Measurements from ENCODE around the gene GTF2H1. TPM values are rescaled to one million over a fixed set of nuclear protein-coding genes. Genes with fewer than 3 reads are reported as not detected.

The GTF2H1 gene
- total and polyA plus RNA-seq, 11 donors, result 11.1 to 37.2 (median 25.4) TPM

DNA sequence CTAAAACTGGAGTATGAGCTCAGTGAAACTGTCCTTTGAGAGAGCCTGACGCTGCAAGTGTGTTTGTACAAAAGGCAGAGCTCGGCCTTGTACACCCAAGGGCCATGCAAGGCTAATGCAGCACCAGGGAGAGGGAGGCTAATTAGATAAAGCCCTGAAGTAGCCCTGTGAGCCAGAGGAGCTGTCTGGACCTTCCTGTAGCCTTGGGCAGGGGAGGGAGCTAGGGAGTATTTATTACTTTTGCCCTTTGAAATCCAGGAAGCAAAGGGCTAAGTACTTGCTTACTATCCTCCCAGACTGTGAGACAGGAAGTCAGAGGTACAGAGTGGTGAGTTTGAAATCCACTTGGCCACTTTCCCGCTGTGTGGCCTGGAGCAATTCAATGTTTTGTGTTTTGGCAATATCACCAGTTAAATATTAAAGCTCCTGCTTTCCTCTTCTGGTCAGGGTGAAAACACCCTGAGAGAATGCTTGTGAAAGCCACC is 61.8 kb downstream of the GTF2H1 start:
- H3K27ac ChIP-seq, result peak overlapping the region; percentile 90 to 100 (median 96)
- peak in 1 of 2 donors; percentile 9 for TF ChIP-seq POLR2A (IDR thresholded peaks at IDR 0.05)
- TF ChIP-seq CTCF (IDR thresholded peaks at IDR 0.05), result peak in 1 of 12 donors; percentile 17
- intact Hi-C loops (cut with DNase I), result loop anchor here in 2 of 10 donors (1.0 to 5.0 kb wide), 2 partner anchors 10 to 62 kb away; partner anchors contain the start of genes GTF2H1 (in 1 of the 2), HPS5 (in 1 of the 2) and LDHA (in 1 of the 2)
- WGBS, 4 donors, result 0 to 10% (median 3%) methylated on average over 3 of the region's 3 CpGs
- peak overlapping the region in 2 of 12 donors; percentile 6 to 32 for H3K4me3 ChIP-seq
- H3K27me3 ChIP-seq, result no peaks in the 10 kb centered on the region
- DNase-seq (peak in 4 of 5 donors; percentile 54 to 78 (median 68)), ATAC-seq (peak; percentile 83 to 87 (median 85))
- no peaks in the 10 kb centered on the region for H3K9me3 ChIP-seq
- H3K36me3 ChIP-seq, result no peaks in the 10 kb centered on the region
- H3K4me1 ChIP-seq, result peaks cover 0 to 32% (median 21%) of the 10 kb centered on the region in 12 donors

DNA sequence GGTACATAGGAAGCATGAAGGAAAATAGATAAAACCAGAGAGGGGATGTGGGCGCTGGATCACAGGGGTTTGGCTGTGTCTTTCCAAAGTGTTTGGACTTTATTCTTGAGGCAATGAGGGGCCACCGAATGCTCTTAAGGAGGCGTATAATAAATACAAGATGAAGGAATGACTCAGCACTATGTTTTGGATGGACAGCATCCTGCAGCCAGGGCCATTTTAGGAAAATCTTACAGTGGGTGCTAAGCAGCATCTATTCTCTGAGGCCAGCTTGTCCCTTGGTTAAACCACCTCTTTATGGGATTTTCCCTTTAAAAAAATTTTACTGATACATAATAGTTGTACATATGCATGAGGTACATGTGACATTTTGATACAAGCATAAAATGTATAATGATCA is 67.7 kb downstream of the GTF2H1 start:
- no peak overlapping the region for H3K27ac ChIP-seq
- no peak for ATAC-seq
- TF ChIP-seq CTCF (IDR thresholded peaks at IDR 0.05) (no peak), POLR2A (IDR thresholded peaks at IDR 0.05) (no peak)
- no peaks in the 10 kb centered on the region for H3K27me3 ChIP-seq
- DNase-seq, result no peak
- peaks cover 0 to 15% (median 6%) of the 10 kb centered on the region in 12 donors for H3K4me1 ChIP-seq
- no peaks in the 10 kb centered on the region for H3K36me3 ChIP-seq
- 86 to 97% (median 95%) methylated on average over 3 of the region's 3 CpGs for WGBS, 4 donors
- no peak overlapping the region for H3K4me3 ChIP-seq
- no peaks in the 10 kb centered on the region for H3K9me3 ChIP-seq
- intact Hi-C loops (cut with DNase I), result loop anchor here in 4 of 10 donors (10.0 kb wide), 2 partner anchors 65 to 135 kb away; partner anchors contain the start of genes TSG101 (in 3 of the 4), GTF2H1 (in 1 of the 4) and HPS5 (in 1 of the 4)

- Histone ChIP-seq H3K4me1 (peaks cover 2 to 27% (median 12%) of the 10 kb centered on the region in 12 donors), H3K27me3 (no peaks in the 10 kb centered on the region), H3K4me3 (no peak overlapping the region), H3K27ac (peak overlapping the region in 1 of 12 donors; percentile 99), H3K9me3 (no peaks in the 10 kb centered on the region), H3K36me3 (peaks cover 0 to 14% (median 10%) of the 10 kb centered on the region in 9 donors)
- TF ChIP-seq CTCF (IDR thresholded peaks at IDR 0.05) (no peak), POLR2A (IDR thresholded peaks at IDR 0.05) (no peak)
- intact Hi-C loops (cut with DNase I), result loop anchor here in 4 of 10 donors (10.0 kb wide), 2 partner anchors 68 to 132 kb away; partner anchors contain the start of genes TSG101 (in 3 of the 4), GTF2H1 (in 1 of the 4) and HPS5 (in 1 of the 4)
- 83 to 97% (median 95%) methylated on average over 4 of the region's 4 CpGs for WGBS, 4 donors
- no peak for DNase-seq
- no peak for ATAC-seq
Measured at GRCh38 chr11:18392434-18393321, 70.3 kb downstream of the GTF2H1 start.
